MM.1S (cell line): Measurements from ENCODE around the gene CCNJL.

ENCODE experiments used
- CTCF ChIP-seq: fragments of 300-600 bp; sonication (generic); IDR thresholded peaks from 2 replicates; pipeline ENCODE4 v1.5.1; 2016; ENCODE audit warnings: antibody characterized with exemption, low read length, mixed read lengths
- EZH2 ChIP-seq: fragments of 300-600 bp; sonication (generic); optimal IDR thresholded peaks from 2 replicates; pipeline ENCODE3; 2017; ENCODE audit warnings: low read depth, mild to moderate bottlenecking, antibody characterized with exemption, low read length, mixed read lengths
- EZH2phosphoT487 ChIP-seq: fragments of 300-600 bp; sonication (generic); IDR thresholded peaks from 2 replicates; pipeline ENCODE4 v1.6.1; 2018; ENCODE audit warnings: antibody characterized with exemption, low read length

- TF ChIP-seq CTCF (no peak), EZH2 (no peak), EZH2phosphoT487 (no peak)
These were observed 59.4 kb downstream of the CCNJL start for GRCh38 chr5:160252916-160253315.
